GM23248 (cell line): Measurements from ENCODE around the gene GSTM2. TPM values are rescaled to one million over a fixed set of nuclear protein-coding genes. Genes with fewer than 3 reads are reported as not detected.
"Not testable (repeated sequence)": the region's sequence is repeated elsewhere in the genome, so short reads cannot be mapped to it uniquely, and the experiment has no call there.

Source experiments
- DNase-seq: peaks from one replicate; pipeline ENCODE4 v3.0.0-alpha.2; 2015
- H2AFZ ChIP-seq: fragments of 200-600 bp; sonication (generic); 2 replicates; pipeline ENCODE4 v1.6.1; 2016; ENCODE audit warnings: antibody characterized with exemption
- H3F3A ChIP-seq: fragments of 200-600 bp; sonication (generic); 2 replicates; pipeline ENCODE4 v1.6.1; 2016; ENCODE audit warnings: mild to moderate bottlenecking, antibody characterized with exemption, mixed run types; ENCODE audit not compliant: insufficient read depth
- H3K27ac ChIP-seq: fragments of 200-600 bp; sonication (generic); 2 replicates; pipeline ENCODE4 v1.5.1; 2016; ENCODE audit warnings: mild to moderate bottlenecking
- H3K27me3 ChIP-seq: fragments of 200-600 bp; sonication (generic); replicated peaks from 2 replicates; pipeline ENCODE4 v1.6.1; 2016; ENCODE audit warnings: mild to moderate bottlenecking; ENCODE audit not compliant: insufficient read depth
- H3K36me3 ChIP-seq: fragments of 200-600 bp; sonication (generic); 2 replicates; pipeline ENCODE4 v1.6.1; 2016; ENCODE audit warnings: low read depth, mild to moderate bottlenecking
- H3K4me1 ChIP-seq: fragments of 200-600 bp; sonication (generic); 2 replicates; pipeline ENCODE4 v1.6.1; 2016; ENCODE audit warnings: mild to moderate bottlenecking; ENCODE audit not compliant: insufficient read depth
- H3K4me2 ChIP-seq: fragments of 200-600 bp; sonication (generic); one replicate; pipeline ENCODE4 v1.6.1; 2016; ENCODE audit warnings: mild to moderate bottlenecking; ENCODE audit not compliant: unreplicated experiment
- H3K4me3 ChIP-seq: fragments of 200-600 bp; sonication (generic); 2 replicates; pipeline ENCODE4 v1.5.1; 2016; ENCODE audit warnings: mild to moderate bottlenecking
- H3K79me2 ChIP-seq: fragments of 200-600 bp; sonication (generic); 2 replicates; pipeline ENCODE4 v1.6.1; 2016; ENCODE audit warnings: mild to moderate bottlenecking; ENCODE audit not compliant: insufficient read depth
- H3K9ac ChIP-seq: fragments of 200-600 bp; sonication (generic); 2 replicates; pipeline ENCODE4 v1.6.1; 2016; ENCODE audit warnings: mild to moderate bottlenecking
- H3K9me2 ChIP-seq: fragments of 200-600 bp; sonication (generic); 2 replicates; pipeline ENCODE4 v1.6.1; 2016; ENCODE audit warnings: mixed run types, mild to moderate bottlenecking, moderate library complexity; ENCODE audit not compliant: insufficient read depth
- H3K9me3 ChIP-seq: fragments of 200-600 bp; sonication (generic); one replicate; pipeline ENCODE4 v1.6.1; 2017; ENCODE audit warnings: low read depth
- H4K20me1 ChIP-seq: fragments of 200-600 bp; sonication (generic); 2 replicates; pipeline ENCODE4 v1.6.0; 2016; ENCODE audit not compliant: insufficient read depth
- EZH2 ChIP-seq: fragments of 200-600 bp; sonication (generic); IDR thresholded peaks from 2 replicates; pipeline ENCODE4 v1.6.1; 2018; ENCODE audit warnings: antibody characterized with exemption, mild to moderate bottlenecking; ENCODE audit not compliant: insufficient read depth, poor library complexity, severe bottlenecking
- EZH2phosphoT487 ChIP-seq: fragments of 200-600 bp; sonication (generic); IDR thresholded peaks from 2 replicates; pipeline ENCODE4 v1.6.1; 2018; ENCODE audit warnings: antibody characterized with exemption, moderate library complexity, mild to moderate bottlenecking, low read depth; ENCODE audit not compliant: insufficient read depth
- WGBS, 2 experiments: methylation state at CpG; one replicate each; pipeline ENCODE4 v1.1.6; 2015 to 2017; ENCODE audit warnings: low lambda C conversion rate in 2 of 2, low coverage in 1 of 2; ENCODE audit errors: missing lambda C conversion rate in 2 of 2; 5-methylcytosine and 5-hydroxymethylcytosine counted together
- in situ Hi-C: fragments of 300-500 bp; cut with MboI; formaldehyde crosslinking; loops from 2 replicates; pipeline ENCODE4 v1.15.0; 2020
- polyA plus RNA-seq: library from polyadenylated mRNA; unstranded; fragments of >200 nt; fragmentation: Nextera tagmentation; extraction: Ambion mirVana; gene quantifications from 2 replicates; pipeline ENCODE4 v1.2.1, GENCODE V29; 2016
- total RNA-seq: library from RNA; depleted of rRNA; stranded (reverse); fragments of >200 nt; shearing (Covaris generic); gene quantifications from 2 replicates; pipeline ENCODE4 v1.2.3, GENCODE V29; 2014

GSTM2 gene
- total and polyA plus RNA-seq, 2 experiments from 2014 or later: 19.7 to 41.2 TPM

DNA sequence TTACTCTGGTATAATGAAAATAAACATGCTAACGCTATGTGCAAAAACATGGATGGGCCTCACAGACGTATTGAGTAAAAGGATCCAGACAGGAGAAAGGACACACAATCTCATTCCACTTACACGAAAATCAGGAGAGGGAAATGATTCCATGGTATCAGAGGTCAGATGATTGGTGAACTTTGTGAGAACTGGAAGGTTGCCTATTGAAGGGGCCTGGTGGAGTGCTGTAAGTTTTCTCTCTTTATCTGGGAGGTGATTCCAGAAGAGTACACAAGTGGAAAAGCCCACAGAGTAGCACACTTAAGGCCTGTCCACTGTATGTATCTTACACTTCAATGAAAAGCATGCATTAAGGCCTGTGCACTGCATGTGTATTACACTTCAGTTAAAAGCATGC is 9.6 kb downstream of the GSTM2 start:
- H2AFZ ChIP-seq: no peak overlapping the region
- WGBS, 2 experiments: 66% methylated on average over 3 of the region's 3 CpGs
- H4K20me1 ChIP-seq: no peaks in the 10 kb centered on the region
- H3K27ac ChIP-seq: no peak overlapping the region
- no peak overlapping the region for H3K4me3 ChIP-seq
- no peaks in the 10 kb centered on the region for H3K9me3 ChIP-seq
- H3K27me3 ChIP-seq: no peaks in the 10 kb centered on the region
- no peaks in the 10 kb centered on the region for H3K4me1 ChIP-seq
- H3K9me2 ChIP-seq: no peaks in the 10 kb centered on the region
- H3K79me2 ChIP-seq: no peaks in the 10 kb centered on the region
- in situ Hi-C loops: no loop called here
- TF ChIP-seq EZH2 (no peak), EZH2phosphoT487 (no peak)
- H3F3A ChIP-seq: no peaks in the 10 kb centered on the region
- no peak overlapping the region for H3K9ac ChIP-seq
- no peak overlapping the region for H3K4me2 ChIP-seq
- H3K36me3 ChIP-seq: no peaks in the 10 kb centered on the region
- DNase-seq: no peak

DNA sequence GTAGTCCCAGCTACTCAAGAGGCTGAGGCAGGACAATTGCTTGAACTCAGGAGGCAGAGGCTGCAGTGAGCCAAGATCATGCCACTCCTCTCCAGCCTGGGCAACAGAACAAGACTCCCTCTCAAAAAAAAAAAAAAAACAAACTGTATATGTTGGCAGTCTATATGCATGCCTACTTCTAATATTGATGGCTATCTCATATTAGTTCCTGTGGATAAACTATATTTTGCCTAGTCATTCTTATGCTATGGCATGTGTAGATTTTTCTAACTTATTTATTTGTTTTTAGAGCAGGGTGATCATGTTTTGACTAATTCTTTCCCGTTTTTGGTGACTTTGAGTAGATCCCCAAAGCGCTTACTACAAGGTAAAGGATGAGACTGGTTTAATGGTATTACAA is 10.8 kb downstream of the GSTM2 start:
- not testable (repeated sequence) for H3K4me3 ChIP-seq, H3K27me3 ChIP-seq

DNA sequence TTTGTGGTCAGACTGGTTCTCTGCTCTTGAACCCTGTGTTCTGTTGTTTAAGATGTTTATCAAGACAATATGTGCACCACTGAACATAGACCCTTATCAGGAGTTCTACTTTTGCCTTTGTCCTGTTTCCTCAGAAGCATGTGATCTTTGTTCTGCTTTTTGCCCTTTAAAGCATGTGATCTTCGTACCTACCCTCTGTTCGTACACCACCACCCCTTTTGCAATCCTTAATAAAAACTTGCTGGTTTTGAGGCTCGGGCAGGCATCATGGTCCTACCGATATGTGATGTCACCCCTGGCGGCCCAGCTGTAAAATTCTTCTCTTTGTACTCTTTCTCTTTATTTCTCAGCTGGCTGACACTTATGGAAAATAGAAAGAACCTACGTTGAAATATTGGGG is 16.9 kb downstream of the GSTM2 start:
- H3K4me2 ChIP-seq, H3K4me3 ChIP-seq, H3K36me3 ChIP-seq, H3K9ac ChIP-seq, H3F3A ChIP-seq, H3K79me2 ChIP-seq, in situ Hi-C loops, H3K9me2 ChIP-seq, H3K4me1 ChIP-seq, H3K27me3 ChIP-seq, H4K20me1 ChIP-seq, H3K9me3 ChIP-seq, H3K27ac ChIP-seq, H2AFZ ChIP-seq, DNase-seq: not testable (repeated sequence)
- no CpG with 5 or more reads among the region's 6 CpGs for WGBS, 2 experiments

More for the DNA sequence above, 10.8 kb downstream of the GSTM2 start:
- H2AFZ ChIP-seq, H3K79me2 ChIP-seq, H4K20me1 ChIP-seq, H3F3A ChIP-seq, H3K27ac ChIP-seq, H3K36me3 ChIP-seq, in situ Hi-C loops, DNase-seq, H3K9ac ChIP-seq, H3K4me1 ChIP-seq, H3K9me2 ChIP-seq, H3K4me2 ChIP-seq, H3K9me3 ChIP-seq: not testable (repeated sequence)
- WGBS, 2 experiments: 79 to 91% methylated on average over 2 of the region's 2 CpGs

DNA sequence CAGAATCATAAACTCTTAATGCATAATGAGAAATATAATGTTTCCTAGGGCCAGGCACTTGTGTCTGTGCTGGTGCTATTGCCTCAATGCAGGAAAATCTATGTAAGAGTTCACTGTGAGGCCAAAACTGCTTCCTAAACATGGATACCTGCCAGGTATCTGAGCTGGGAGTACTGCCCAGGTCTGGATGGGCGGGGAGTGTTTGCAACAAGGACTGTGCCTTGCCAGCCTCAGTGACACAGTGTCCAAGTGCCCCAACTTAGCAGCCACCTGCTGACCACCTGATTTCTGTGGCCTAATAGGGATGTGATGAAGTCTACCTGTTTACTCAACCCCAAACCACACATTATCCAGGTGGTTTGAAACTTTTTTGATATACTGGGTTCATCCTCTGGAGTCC is 17.5 kb downstream of the GSTM2 start:
- H3K9ac ChIP-seq, H3K4me2 ChIP-seq, H3K36me3 ChIP-seq, H3F3A ChIP-seq, H3K4me3 ChIP-seq, H3K9me2 ChIP-seq, H3K4me1 ChIP-seq, in situ Hi-C loops, H3K79me2 ChIP-seq, H4K20me1 ChIP-seq, H2AFZ ChIP-seq, H3K27ac ChIP-seq, H3K9me3 ChIP-seq, DNase-seq, H3K27me3 ChIP-seq: not testable (repeated sequence)
- no CpG with 5 or more reads among the region's 1 CpG for WGBS, 2 experiments

DNA sequence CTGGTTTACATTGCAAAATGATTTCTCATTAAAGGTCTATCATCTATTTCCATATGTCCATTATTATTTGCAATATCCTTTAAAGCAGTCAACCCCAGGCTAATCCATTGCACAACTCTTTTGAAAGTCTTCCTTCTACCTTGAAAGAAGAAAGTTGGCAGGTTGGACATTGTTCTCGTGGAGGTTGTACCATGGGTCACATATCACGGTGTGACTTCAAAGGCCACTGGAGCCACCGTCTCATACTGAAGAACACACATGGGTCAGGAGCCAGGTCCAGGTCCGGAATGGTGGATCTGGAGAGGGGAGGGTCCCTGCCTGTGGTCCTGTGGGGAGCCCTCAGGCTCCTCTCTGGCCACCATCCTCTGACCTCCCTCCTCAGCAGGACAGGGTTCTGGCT is 18.0 kb downstream of the GSTM2 start:
- H3K9me2 ChIP-seq, H3K9me3 ChIP-seq, H3F3A ChIP-seq, H3K79me2 ChIP-seq, H4K20me1 ChIP-seq, H3K9ac ChIP-seq, H3K36me3 ChIP-seq, H3K27ac ChIP-seq, H3K4me3 ChIP-seq, H3K4me1 ChIP-seq, H3K27me3 ChIP-seq, in situ Hi-C loops, H2AFZ ChIP-seq, H3K4me2 ChIP-seq, DNase-seq: not testable (repeated sequence)
- WGBS, 2 experiments: no CpG with 5 or more reads among the region's 4 CpGs

DNA sequence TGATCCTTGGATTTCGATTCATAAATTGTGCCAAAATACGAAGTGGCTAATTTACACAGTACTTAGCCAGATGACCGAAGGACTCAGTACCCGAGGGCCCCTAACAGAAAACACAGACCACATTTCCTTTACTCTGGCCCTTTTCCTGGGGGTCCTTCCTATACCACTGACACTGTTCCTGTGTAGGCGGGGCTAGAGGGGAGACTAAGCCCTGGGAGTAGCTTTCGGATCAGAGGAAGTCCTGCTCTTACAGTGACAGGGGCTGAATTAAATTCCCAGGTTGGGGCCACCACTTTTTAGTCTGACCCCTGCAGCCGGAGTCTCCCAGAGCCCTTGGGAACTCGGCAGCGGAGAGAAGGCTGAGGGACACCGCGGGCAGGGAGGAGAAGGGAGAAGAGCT is 19.3 kb downstream of the GSTM2 start:
- H3F3A ChIP-seq, DNase-seq, H3K27ac ChIP-seq, H3K4me1 ChIP-seq, H3K27me3 ChIP-seq, H3K4me2 ChIP-seq, H3K4me3 ChIP-seq, H3K9ac ChIP-seq, in situ Hi-C loops, H3K9me2 ChIP-seq, H2AFZ ChIP-seq, H3K79me2 ChIP-seq, H3K36me3 ChIP-seq, H3K9me3 ChIP-seq, H4K20me1 ChIP-seq: not testable (repeated sequence)
- WGBS, 2 experiments: 10 to 27% methylated on average over 3 of the region's 11 CpGs
